K562 (cell line): ENCODE results near the gene CSMD2. TPM values are rescaled to one million over a fixed set of nuclear protein-coding genes. Genes with fewer than 3 reads are reported as not detected.

ENCODE experiments used
- ATAC-seq: fragments of 200-7000 bp; cut with Tn5 transposase; 3 replicates; pipeline ENCODE4 v1.9.1; 2020; ENCODE audit warnings: moderate library complexity
- BruUV-seq: library from RNA; stranded (reverse); fragments of 400-500 nt; replicated peaks from 2 replicates; lab custom pipeline; 2021; lab: Mats Ljungman, UMichigan
- CTCF ChIA-PET: fragments of 300-600 bp; formaldehyde crosslinking; extraction: SDS; loops from one replicate; lab custom pipeline; 2021; ENCODE audit warnings: low intra/inter-chr PET ratio; lab: Yijun Ruan, JAX
- POLR2A ChIA-PET: fragments of 300-600, 350-650 bp; sonication (Branson Sonifier 250); formaldehyde crosslinking; extraction: SDS; loops from one replicate; lab custom pipeline; 2021; ENCODE audit warnings: antibody characterized with exemption, inconsistent platforms; lab: Yijun Ruan, JAX
- DNase-seq, 4 experiments: peaks; one replicate each; pipeline versions ENCODE4 v3.0.0 to v3.0.0-alpha.2; 2011 to 2018; ENCODE audit warnings: low spot score in 3 of 4, mixed read lengths in 3 of 4; ENCODE audit errors: extremely low read depth in 1 of 4
- FAIRE-seq: peaks from 2 replicates; lab custom pipeline; 2011; peaks lifted over from hg19 to GRCh38; lab: Jason Lieb, UNC
- H2AFZ ChIP-seq: 2 replicates; pipeline ENCODE4 v1.6.0; 2011; ENCODE audit warnings: low read depth, low read length, control low read depth, inconsistent platforms
- H3K27ac ChIP-seq: fragments of 200-600 bp; 3 replicates; pipeline ENCODE4 v1.8.0; 2011; ENCODE audit warnings: low read depth, mild to moderate bottlenecking, control low read depth, inconsistent platforms, low read length, moderate library complexity, mixed read lengths; ENCODE audit errors: extremely low read depth
- H3K27me3 ChIP-seq, 2 experiments: fragments of 300-600 bp in 1 of 2; 2 replicates in 1 of 2; 3 replicates in 1 of 2; pipeline versions ENCODE4 v1.6.0 to v1.8.0; 2011; ENCODE audit warnings: inconsistent platforms in 2 of 2, low read length in 2 of 2, mild to moderate bottlenecking in 1 of 2, mixed read lengths in 1 of 2, moderate library complexity in 1 of 2; ENCODE audit not compliant: control insufficient read depth in 2 of 2, insufficient read depth in 2 of 2
- H3K36me3 ChIP-seq: fragments of 300-600 bp; 3 replicates; pipeline ENCODE4 v1.8.0; 2011; ENCODE audit warnings: mild to moderate bottlenecking, low read length, inconsistent platforms; ENCODE audit not compliant: control insufficient read depth, insufficient read depth
- H3K4me1 ChIP-seq, 2 experiments: fragments of 200-600 bp in 1 of 2; replicated peaks in 1 of 2; 2 replicates in 1 of 2; 3 replicates in 1 of 2; pipeline versions ENCODE4 v1.5.1 to v1.8.0; 2011; ENCODE audit warnings: inconsistent platforms in 2 of 2, low read length in 2 of 2, mild to moderate bottlenecking in 1 of 2, mixed read lengths in 1 of 2, moderate library complexity in 1 of 2; ENCODE audit not compliant: control insufficient read depth in 2 of 2, insufficient read depth in 2 of 2
- H3K4me2 ChIP-seq: 2 replicates; pipeline ENCODE4 v1.6.1; 2011; ENCODE audit warnings: low read length, control low read depth, inconsistent platforms, mixed read lengths; ENCODE audit not compliant: insufficient read depth
- H3K4me3 ChIP-seq: fragments of 200-600 bp; sonication (generic), shearing (Covaris generic); 2 replicates; pipeline ENCODE4 v1.5.1; 2016; ENCODE audit warnings: control low read depth, inconsistent platforms
- H3K79me2 ChIP-seq: fragments of 200-600 bp; 3 replicates; pipeline ENCODE4 v1.8.0; 2011; ENCODE audit warnings: low read length, inconsistent platforms; ENCODE audit not compliant: control insufficient read depth, insufficient read depth
- H3K9ac ChIP-seq, 2 experiments: 2 replicates each; pipeline versions ENCODE4 v1.6.0 to v1.6.1; 2011; ENCODE audit warnings: low read depth in 2 of 2, low read length in 2 of 2, control low read depth in 1 of 2, inconsistent platforms in 1 of 2, mild to moderate bottlenecking in 1 of 2, mixed read lengths in 1 of 2; ENCODE audit not compliant: insufficient read depth in 1 of 2
- H3K9me1 ChIP-seq: one replicate; pipeline ENCODE4 v1.6.0; 2011; ENCODE audit warnings: inconsistent platforms, mild to moderate bottlenecking, low read length, moderate library complexity; ENCODE audit not compliant: control insufficient read depth, insufficient read depth
- H3K9me3 ChIP-seq: replicated peaks from 2 replicates; pipeline ENCODE4 v1.5.1; 2011; ENCODE audit warnings: low read depth, low read length, inconsistent platforms; ENCODE audit not compliant: control insufficient read depth, insufficient read depth
- H4K20me1 ChIP-seq: replicated peaks from 2 replicates; pipeline ENCODE4 v1.6.1; 2011; ENCODE audit warnings: low read length, inconsistent platforms, mixed read lengths; ENCODE audit not compliant: control insufficient read depth, insufficient read depth
- KDM2B ChIP-seq: fragments of 250-450 bp; sonication (Bioruptor Pico); IDR thresholded peaks from 2 replicates; pipeline ENCODE4 v1.8.0; 2021; ENCODE audit warnings: mild to moderate bottlenecking, moderate library complexity
- WGBS: fragments of 100-300 bp; shearing (Covaris generic); methylation state at CpG from one replicate; pipeline ENCODE4 v1.1.6; 2016; ENCODE audit warnings: low coverage, mixed read lengths; ENCODE audit not compliant: insufficient coverage; ENCODE audit errors: missing lambda C conversion rate; 5-methylcytosine and 5-hydroxymethylcytosine counted together
- in situ Hi-C: fragments of 300-500 bp; cut with MboI; formaldehyde crosslinking; loops from 4 replicates; pipeline ENCODE4 v1.15.0; 2018; ENCODE audit warnings: inconsistent platforms, mixed read lengths
- intact Hi-C: fragments of 100-400 bp; cut with micrococcal nuclease; formaldehyde crosslinking; loops from 2 replicates; pipeline ENCODE4 v1.14.2; 2022
- polyA plus RNA-seq, 8 experiments: library from polyadenylated mRNA; depleted of rRNA in 4 of 8; stranded (reverse) in 5 of 8; unstranded in 3 of 8; fragments of >200 nt; fragmentation: Nextera tagmentation in 2 of 8; fragmentation: Illumina TruSeq in 1 of 8; extraction: Ambion mirVana in 2 of 8; extraction: Trizol in 1 of 8; gene quantifications; 2 replicates each; pipeline versions ENCODE4 v1.2.1 to v1.2.3, GENCODE V29; 2011 to 2014; ENCODE audit warnings: inconsistent platforms in 1 of 8, missing spikeins in 1 of 8
- total RNA-seq, 7 experiments: library from RNA; depleted of rRNA in 6 of 7; stranded (reverse); fragments of >200 nt in 6 of 7; fragmentation: Illumina TruSeq in 2 of 7; extraction: Trizol in 2 of 7; gene quantifications; 2 replicates each; pipeline versions ENCODE4 v1.2.1 to v1.2.3, GENCODE V29; 2011 to 2021; ENCODE audit warnings: low replicate concordance in 1 of 7
- TF ChIP-seq, protein P1 (sequence below): sonication (generic); formaldehyde crosslinking; IDR thresholded peaks from 2 replicates; pipeline ENCODE4 v1.8.0; 2022; ENCODE audit warnings: missing genetic modification reagents, mild to moderate bottlenecking, borderline replicate concordance
- TF ChIP-seq, protein P2 (sequence below), 2 experiments: fragments of 450-650 bp in 1 of 2; sonication (generic) in 1 of 2; formaldehyde crosslinking in 1 of 2; IDR thresholded peaks; 2 replicates each; pipeline versions ENCODE4 v1.7.1 to v1.9.0; 2016 to 2022; ENCODE audit warnings: inconsistent platforms in 1 of 2, mild to moderate bottlenecking in 1 of 2, missing genetic modification reagents in 1 of 2

CSMD2 gene
- total and polyA plus RNA-seq, 9 of the 15 experiments (the other 6 are each of a cell fraction or from before 2014, with no cell fraction given): not detected

DNA sequence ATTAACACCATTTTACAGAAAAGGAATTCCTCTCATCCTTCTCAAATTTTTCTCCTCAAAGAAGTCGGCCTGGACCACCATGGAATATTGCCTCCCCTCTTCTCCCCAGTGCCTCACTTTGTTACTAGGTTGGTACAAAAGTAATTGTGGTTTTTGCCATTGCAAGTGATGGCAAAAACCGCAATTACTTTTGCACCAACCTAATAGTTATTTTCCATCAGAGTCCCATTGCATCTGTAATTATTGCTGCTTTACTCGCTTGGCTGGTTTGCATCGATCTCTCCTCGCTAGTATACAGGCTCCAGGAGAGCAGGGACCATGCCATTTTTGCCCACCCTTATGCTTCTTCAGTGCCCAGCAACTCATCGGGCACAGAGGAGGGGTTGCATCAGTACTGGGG, 10.7 kb upstream of the CSMD2 start:
- no peaks in the 10 kb centered on the region for H3K9me1 ChIP-seq
- no peak overlapping the region for H3K4me3 ChIP-seq
- H4K20me1 ChIP-seq: 0 out of 2 replicates have a peak, but pooled peaks cover 2% of the 10 kb centered on the region
- H3K79me2 ChIP-seq: no peaks in the 10 kb centered on the region
- ChIA-PET CTCF (no interaction called here), POLR2A (no interaction called here)
- no peaks in the 10 kb centered on the region for H3K4me1 ChIP-seq
- no peak for FAIRE-seq
- no peak overlapping the region for H2AFZ ChIP-seq
- no peak for ATAC-seq
- no TSS peak for BruUV-seq
- TF ChIP-seq, protein P1, sequence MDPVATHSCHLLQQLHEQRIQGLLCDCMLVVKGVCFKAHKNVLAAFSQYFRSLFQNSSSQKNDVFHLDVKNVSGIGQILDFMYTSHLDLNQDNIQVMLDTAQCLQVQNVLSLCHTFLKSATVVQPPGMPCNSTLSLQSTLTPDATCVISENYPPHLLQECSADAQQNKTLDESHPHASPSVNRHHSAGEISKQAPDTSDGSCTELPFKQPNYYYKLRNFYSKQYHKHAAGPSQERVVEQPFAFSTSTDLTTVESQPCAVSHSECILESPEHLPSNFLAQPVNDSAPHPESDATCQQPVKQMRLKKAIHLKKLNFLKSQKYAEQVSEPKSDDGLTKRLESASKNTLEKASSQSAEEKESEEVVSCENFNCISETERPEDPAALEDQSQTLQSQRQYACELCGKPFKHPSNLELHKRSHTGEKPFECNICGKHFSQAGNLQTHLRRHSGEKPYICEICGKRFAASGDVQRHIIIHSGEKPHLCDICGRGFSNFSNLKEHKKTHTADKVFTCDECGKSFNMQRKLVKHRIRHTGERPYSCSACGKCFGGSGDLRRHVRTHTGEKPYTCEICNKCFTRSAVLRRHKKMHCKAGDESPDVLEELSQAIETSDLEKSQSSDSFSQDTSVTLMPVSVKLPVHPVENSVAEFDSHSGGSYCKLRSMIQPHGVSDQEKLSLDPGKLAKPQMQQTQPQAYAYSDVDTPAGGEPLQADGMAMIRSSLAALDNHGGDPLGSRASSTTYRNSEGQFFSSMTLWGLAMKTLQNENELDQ: no peak
- TF ChIP-seq, protein P2, sequence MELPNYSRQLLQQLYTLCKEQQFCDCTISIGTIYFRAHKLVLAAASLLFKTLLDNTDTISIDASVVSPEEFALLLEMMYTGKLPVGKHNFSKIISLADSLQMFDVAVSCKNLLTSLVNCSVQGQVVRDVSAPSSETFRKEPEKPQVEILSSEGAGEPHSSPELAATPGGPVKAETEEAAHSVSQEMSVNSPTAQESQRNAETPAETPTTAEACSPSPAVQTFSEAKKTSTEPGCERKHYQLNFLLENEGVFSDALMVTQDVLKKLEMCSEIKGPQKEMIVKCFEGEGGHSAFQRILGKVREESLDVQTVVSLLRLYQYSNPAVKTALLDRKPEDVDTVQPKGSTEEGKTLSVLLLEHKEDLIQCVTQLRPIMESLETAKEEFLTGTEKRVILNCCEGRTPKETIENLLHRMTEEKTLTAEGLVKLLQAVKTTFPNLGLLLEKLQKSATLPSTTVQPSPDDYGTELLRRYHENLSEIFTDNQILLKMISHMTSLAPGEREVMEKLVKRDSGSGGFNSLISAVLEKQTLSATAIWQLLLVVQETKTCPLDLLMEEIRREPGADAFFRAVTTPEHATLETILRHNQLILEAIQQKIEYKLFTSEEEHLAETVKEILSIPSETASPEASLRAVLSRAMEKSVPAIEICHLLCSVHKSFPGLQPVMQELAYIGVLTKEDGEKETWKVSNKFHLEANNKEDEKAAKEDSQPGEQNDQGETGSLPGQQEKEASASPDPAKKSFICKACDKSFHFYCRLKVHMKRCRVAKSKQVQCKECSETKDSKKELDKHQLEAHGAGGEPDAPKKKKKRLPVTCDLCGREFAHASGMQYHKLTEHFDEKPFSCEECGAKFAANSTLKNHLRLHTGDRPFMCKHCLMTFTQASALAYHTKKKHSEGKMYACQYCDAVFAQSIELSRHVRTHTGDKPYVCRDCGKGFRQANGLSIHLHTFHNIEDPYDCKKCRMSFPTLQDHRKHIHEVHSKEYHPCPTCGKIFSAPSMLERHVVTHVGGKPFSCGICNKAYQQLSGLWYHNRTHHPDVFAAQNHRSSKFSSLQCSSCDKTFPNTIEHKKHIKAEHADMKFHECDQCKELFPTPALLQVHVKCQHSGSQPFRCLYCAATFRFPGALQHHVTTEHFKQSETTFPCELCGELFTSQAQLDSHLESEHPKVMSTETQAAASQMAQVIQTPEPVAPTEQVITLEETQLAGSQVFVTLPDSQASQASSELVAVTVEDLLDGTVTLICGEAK (IDR thresholded peaks at IDR 0.05): 0 out of 2 replicates have a peak, but pooled peaks have one; percentile 18
- TF ChIP-seq, protein P2 (CRISPR knock-in tag; IDR thresholded peaks at IDR 0.05): no peak
- TF ChIP-seq KDM2B (CRISPR knock-in tag): no peak
- H3K4me2 ChIP-seq: no peak overlapping the region
- 2% methylated on average over 6 of the region's 6 CpGs for WGBS
- no peak for DNase-seq
- H3K27me3 ChIP-seq: 0 out of 5 replicates have a peak, but pooled peaks cover 0 to 5% of the 10 kb centered on the region in 2 experiments
- no peaks in the 10 kb centered on the region for H3K36me3 ChIP-seq
- intact Hi-C loops: no loop called here
- in situ Hi-C loops: no loop called here
- H3K9me3 ChIP-seq: no peaks in the 10 kb centered on the region
- H3K9ac ChIP-seq: no peak overlapping the region
- H3K27ac ChIP-seq: no peak overlapping the region
